ENCODE data around the gene TSC22D4. TPM values are rescaled to one million over a fixed set of nuclear protein-coding genes. Genes with fewer than 3 reads are reported as not detected.

Gene TSC22D4
- total and polyA plus RNA-seq, 9 of the 15 experiments (the other 6 are each of a cell fraction or from before 2014, with no cell fraction given) = 0.37 to 107 (median 28.7) TPM

DNA sequence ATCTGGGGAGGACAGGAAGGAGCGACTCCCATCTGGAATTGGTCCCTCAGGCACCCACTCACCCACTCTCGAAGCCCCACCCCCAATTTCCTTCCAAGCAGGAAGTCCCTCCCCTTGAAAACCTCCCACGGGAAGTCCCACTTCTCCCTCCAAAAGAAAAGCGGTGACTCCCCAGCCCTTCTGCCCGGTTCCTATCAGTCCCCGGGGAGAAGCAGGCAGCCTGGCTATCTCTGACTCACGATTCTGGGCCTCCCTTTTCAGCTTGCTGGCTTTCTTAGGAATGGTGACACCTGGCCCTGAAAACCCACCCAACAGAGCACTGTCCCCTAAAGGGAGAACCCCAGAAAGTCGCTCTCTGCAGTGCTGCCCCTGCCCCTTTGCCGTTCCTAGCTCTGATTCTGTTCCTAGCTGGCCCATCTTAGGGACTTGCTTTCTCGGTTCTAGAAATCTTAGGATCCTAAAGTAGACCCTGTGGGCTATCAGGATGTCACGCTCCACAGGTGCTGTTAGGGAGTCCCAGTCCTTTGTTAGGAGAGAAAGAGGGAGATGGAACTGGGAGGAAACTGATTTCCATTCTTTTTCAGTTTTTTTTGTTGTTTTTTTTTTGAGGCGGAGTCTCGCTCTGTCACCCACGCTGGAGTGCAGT, 6.0 kb downstream of the TSC22D4 start (continued):
- TF ChIP-seq, protein P1, sequence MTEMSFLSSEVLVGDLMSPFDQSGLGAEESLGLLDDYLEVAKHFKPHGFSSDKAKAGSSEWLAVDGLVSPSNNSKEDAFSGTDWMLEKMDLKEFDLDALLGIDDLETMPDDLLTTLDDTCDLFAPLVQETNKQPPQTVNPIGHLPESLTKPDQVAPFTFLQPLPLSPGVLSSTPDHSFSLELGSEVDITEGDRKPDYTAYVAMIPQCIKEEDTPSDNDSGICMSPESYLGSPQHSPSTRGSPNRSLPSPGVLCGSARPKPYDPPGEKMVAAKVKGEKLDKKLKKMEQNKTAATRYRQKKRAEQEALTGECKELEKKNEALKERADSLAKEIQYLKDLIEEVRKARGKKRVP (CRISPR knock-in tag; IDR thresholded peaks at IDR 0.05) = no peak
- no peak for TF ChIP-seq ZNF766 (CRISPR knock-in tag; conservative IDR thresholded peaks at IDR 0.05)
- no peak for TF ChIP-seq WHSC1 (IDR thresholded peaks at IDR 0.05; ENCODE audit: low read length)
- no peak for TF ChIP-seq NCOA4 (IDR thresholded peaks at IDR 0.05; ENCODE audit: partially characterized antibody)
- peak; percentile 88 for TF ChIP-seq DPF2 (IDR thresholded peaks at IDR 0.05)
- TF ChIP-seq RBM25 (IDR thresholded peaks at IDR 0.05; ENCODE audit: low read depth, low read length, severe bottlenecking) = no peak
- TF ChIP-seq NFYB (IDR thresholded peaks at IDR 0.05; ENCODE audit: extremely low read depth, insufficient read length) = no peak
- TF ChIP-seq, protein P2, sequence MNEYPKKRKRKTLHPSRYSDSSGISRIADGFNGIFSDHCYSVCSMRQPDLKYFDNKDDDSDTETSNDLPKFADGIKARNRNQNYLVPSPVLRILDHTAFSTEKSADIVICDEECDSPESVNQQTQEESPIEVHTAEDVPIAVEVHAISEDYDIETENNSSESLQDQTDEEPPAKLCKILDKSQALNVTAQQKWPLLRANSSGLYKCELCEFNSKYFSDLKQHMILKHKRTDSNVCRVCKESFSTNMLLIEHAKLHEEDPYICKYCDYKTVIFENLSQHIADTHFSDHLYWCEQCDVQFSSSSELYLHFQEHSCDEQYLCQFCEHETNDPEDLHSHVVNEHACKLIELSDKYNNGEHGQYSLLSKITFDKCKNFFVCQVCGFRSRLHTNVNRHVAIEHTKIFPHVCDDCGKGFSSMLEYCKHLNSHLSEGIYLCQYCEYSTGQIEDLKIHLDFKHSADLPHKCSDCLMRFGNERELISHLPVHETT (CRISPR knock-in tag; conservative IDR thresholded peaks at IDR 0.05 in 1 of 2, IDR thresholded peaks at IDR 0.05 in 1 of 2) = peak in 1 of 2 experiments; percentile 56; a peak in 1 of 4 replicates
- no peak for TF ChIP-seq ZC3H4 (CRISPR knock-in tag; IDR thresholded peaks at IDR 0.05; ENCODE audit: borderline replicate concordance)
- TF ChIP-seq, protein P3, sequence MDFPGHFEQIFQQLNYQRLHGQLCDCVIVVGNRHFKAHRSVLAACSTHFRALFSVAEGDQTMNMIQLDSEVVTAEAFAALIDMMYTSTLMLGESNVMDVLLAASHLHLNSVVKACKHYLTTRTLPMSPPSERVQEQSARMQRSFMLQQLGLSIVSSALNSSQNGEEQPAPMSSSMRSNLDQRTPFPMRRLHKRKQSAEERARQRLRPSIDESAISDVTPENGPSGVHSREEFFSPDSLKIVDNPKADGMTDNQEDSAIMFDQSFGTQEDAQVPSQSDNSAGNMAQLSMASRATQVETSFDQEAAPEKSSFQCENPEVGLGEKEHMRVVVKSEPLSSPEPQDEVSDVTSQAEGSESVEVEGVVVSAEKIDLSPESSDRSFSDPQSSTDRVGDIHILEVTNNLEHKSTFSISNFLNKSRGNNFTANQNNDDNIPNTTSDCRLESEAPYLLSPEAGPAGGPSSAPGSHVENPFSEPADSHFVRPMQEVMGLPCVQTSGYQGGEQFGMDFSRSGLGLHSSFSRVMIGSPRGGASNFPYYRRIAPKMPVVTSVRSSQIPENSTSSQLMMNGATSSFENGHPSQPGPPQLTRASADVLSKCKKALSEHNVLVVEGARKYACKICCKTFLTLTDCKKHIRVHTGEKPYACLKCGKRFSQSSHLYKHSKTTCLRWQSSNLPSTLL (IDR thresholded peaks at IDR 0.05) = no peak
- TF ChIP-seq, protein P4, sequence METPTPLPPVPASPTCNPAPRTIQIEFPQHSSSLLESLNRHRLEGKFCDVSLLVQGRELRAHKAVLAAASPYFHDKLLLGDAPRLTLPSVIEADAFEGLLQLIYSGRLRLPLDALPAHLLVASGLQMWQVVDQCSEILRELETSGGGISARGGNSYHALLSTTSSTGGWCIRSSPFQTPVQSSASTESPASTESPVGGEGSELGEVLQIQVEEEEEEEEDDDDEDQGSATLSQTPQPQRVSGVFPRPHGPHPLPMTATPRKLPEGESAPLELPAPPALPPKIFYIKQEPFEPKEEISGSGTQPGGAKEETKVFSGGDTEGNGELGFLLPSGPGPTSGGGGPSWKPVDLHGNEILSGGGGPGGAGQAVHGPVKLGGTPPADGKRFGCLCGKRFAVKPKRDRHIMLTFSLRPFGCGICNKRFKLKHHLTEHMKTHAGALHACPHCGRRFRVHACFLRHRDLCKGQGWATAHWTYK (CRISPR knock-in tag; IDR thresholded peaks at IDR 0.05) = no peak
- TF ChIP-seq CXXC5 (CRISPR knock-in tag; IDR thresholded peaks at IDR 0.05) = 0 out of 2 replicates have a peak, but pooled peaks have one; percentile 26
- TF ChIP-seq HDAC6 (IDR thresholded peaks at IDR 0.05; ENCODE audit: low read depth, low read length) = no peak
- no peak for TF ChIP-seq ZNF184 (CRISPR knock-in tag; IDR thresholded peaks at IDR 0.05)
- TF ChIP-seq LEF1 (IDR thresholded peaks at IDR 0.05) = no peak
- no peak for TF ChIP-seq ZNF699 (CRISPR knock-in tag; IDR thresholded peaks at IDR 0.05; ENCODE audit: insufficient replicate concordance)
- TF ChIP-seq TRIM28 (IDR thresholded peaks at IDR 0.05) = no peak
- TF ChIP-seq POU5F1 (IDR thresholded peaks at IDR 0.05; ENCODE audit: borderline replicate concordance, low read depth, low read length, partially characterized antibody) = no peak
- TF ChIP-seq, protein P5, sequence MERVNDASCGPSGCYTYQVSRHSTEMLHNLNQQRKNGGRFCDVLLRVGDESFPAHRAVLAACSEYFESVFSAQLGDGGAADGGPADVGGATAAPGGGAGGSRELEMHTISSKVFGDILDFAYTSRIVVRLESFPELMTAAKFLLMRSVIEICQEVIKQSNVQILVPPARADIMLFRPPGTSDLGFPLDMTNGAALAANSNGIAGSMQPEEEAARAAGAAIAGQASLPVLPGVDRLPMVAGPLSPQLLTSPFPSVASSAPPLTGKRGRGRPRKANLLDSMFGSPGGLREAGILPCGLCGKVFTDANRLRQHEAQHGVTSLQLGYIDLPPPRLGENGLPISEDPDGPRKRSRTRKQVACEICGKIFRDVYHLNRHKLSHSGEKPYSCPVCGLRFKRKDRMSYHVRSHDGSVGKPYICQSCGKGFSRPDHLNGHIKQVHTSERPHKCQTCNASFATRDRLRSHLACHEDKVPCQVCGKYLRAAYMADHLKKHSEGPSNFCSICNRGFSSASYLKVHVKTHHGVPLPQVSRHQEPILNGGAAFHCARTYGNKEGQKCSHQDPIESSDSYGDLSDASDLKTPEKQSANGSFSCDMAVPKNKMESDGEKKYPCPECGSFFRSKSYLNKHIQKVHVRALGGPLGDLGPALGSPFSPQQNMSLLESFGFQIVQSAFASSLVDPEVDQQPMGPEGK (CRISPR knock-in tag; IDR thresholded peaks at IDR 0.05; ENCODE audit: borderline replicate concordance) = no peak

Measured in K562 (cell line).